Endothelial cell of umbilical vein (primary cell): ENCODE data around the gene CCNG2. TPM values are rescaled to one million over a fixed set of nuclear protein-coding genes. Genes with fewer than 3 reads are reported as not detected.

Experiments
- BruUV-seq: library from RNA; stranded (reverse); fragments of 400-500 nt; replicated peaks from 2 replicates; lab custom pipeline; 2021; lab: Mats Ljungman, UMichigan
- CTCF ChIA-PET: fragments of 300-600, 350-600 bp; sonication (Branson Sonifier 250); formaldehyde crosslinking; loops from one replicate; lab custom pipeline; 2021; ENCODE audit warnings: antibody characterized with exemption, inconsistent platforms; lab: Charles Lee
- POLR2A ChIA-PET: fragments of 300-600, 350-600 bp; sonication (Branson Sonifier 250); formaldehyde crosslinking; loops from one replicate; lab custom pipeline; 2021; ENCODE audit warnings: antibody characterized with exemption, inconsistent platforms; lab: Charles Lee
- DNase-seq: peaks from one replicate; pipeline ENCODE4 v3.0.0-alpha.2; 2011; ENCODE audit warnings: low read depth, low spot score
- FAIRE-seq: peaks from 2 replicates; lab custom pipeline; 2011; peaks lifted over from hg19 to GRCh38; lab: Jason Lieb, UNC
- H2AFZ ChIP-seq: 2 replicates; pipeline ENCODE4 v1.6.0; 2012; ENCODE audit warnings: low read depth, low read length, control low read depth, inconsistent platforms
- H3K27ac ChIP-seq: 2 replicates; pipeline ENCODE4 v1.5.1; 2011; ENCODE audit warnings: low read depth, mild to moderate bottlenecking, control low read depth, low read length, moderate library complexity; ENCODE audit not compliant: insufficient read depth
- H3K27me3 ChIP-seq, 2 experiments: 2 replicates each; pipeline versions ENCODE4 v1.6.0 to v1.6.1; 2011; ENCODE audit warnings: low read length in 2 of 2, mixed read lengths in 1 of 2; ENCODE audit not compliant: control insufficient read depth in 2 of 2, insufficient read depth in 2 of 2
- H3K36me3 ChIP-seq, 2 experiments: 2 replicates in 1 of 2; 3 replicates in 1 of 2; pipeline ENCODE4 v1.5.1; 2011; ENCODE audit warnings: low read length in 2 of 2, mild to moderate bottlenecking in 1 of 2, moderate library complexity in 1 of 2; ENCODE audit not compliant: control insufficient read depth in 2 of 2, insufficient read depth in 2 of 2; ENCODE audit errors: extremely low read depth in 1 of 2
- H3K4me1 ChIP-seq: 3 replicates; pipeline ENCODE4 v1.5.1; 2011; ENCODE audit warnings: mild to moderate bottlenecking, low read length; ENCODE audit not compliant: control insufficient read depth, insufficient read depth; ENCODE audit errors: extremely low read depth
- H3K4me2 ChIP-seq: 2 replicates; pipeline ENCODE4 v1.6.1; 2011; ENCODE audit warnings: low read length, control low read depth, mixed read lengths; ENCODE audit not compliant: insufficient read depth
- H3K4me3 ChIP-seq, 3 experiments: fragments of 200-600 bp in 1 of 3; sonication (generic), shearing (Covaris generic) in 1 of 3; replicated peaks in 1 of 3; 2 replicates each; pipeline ENCODE4 v1.5.1; 2011 to 2016; ENCODE audit warnings: control low read depth in 3 of 3, low read length in 3 of 3, mild to moderate bottlenecking in 2 of 3, inconsistent platforms in 1 of 3, low read depth in 1 of 3, moderate library complexity in 1 of 3; ENCODE audit not compliant: insufficient read depth in 1 of 3
- H3K79me2 ChIP-seq: 2 replicates; pipeline ENCODE4 v1.6.0; 2012; ENCODE audit warnings: low read length, inconsistent platforms; ENCODE audit not compliant: control insufficient read depth, insufficient read depth
- H3K9ac ChIP-seq: replicated peaks from 2 replicates; pipeline ENCODE3; 2011; ENCODE audit warnings: low read length, control low read depth; ENCODE audit not compliant: insufficient read depth; ENCODE audit errors: extremely low read depth
- H3K9me1 ChIP-seq: replicated peaks from 3 replicates; pipeline ENCODE4 v1.6.0; 2011; ENCODE audit warnings: mild to moderate bottlenecking, low read length; ENCODE audit not compliant: control insufficient read depth, insufficient read depth; ENCODE audit errors: extremely low read depth
- H3K9me3 ChIP-seq: replicated peaks from 2 replicates; pipeline ENCODE4 v1.5.1; 2012; ENCODE audit warnings: low read length, inconsistent platforms; ENCODE audit not compliant: control insufficient read depth, insufficient read depth
- H4K20me1 ChIP-seq: replicated peaks from 2 replicates; pipeline ENCODE3; 2011; ENCODE audit warnings: mild to moderate bottlenecking, low read length; ENCODE audit not compliant: control insufficient read depth, insufficient read depth; ENCODE audit errors: extremely low read depth
- EZH2 ChIP-seq: IDR thresholded peaks from 2 replicates; pipeline ENCODE4 v1.6.1; 2012; ENCODE audit warnings: borderline replicate concordance, low read depth, mild to moderate bottlenecking, moderate library complexity, low read length, inconsistent platforms; ENCODE audit not compliant: severe bottlenecking
- FOS ChIP-seq: IDR thresholded peaks from 2 replicates; pipeline ENCODE4 v1.6.1; 2011; ENCODE audit warnings: mild to moderate bottlenecking, low read length, moderate library complexity, borderline replicate concordance; ENCODE audit not compliant: insufficient read depth
- GATA2 ChIP-seq: IDR thresholded peaks from 2 replicates; pipeline ENCODE4 v1.7.0; 2011; ENCODE audit warnings: low read depth, mild to moderate bottlenecking, moderate library complexity, mixed read lengths, low read length; ENCODE audit not compliant: insufficient read length, insufficient read depth
- JUN ChIP-seq: IDR thresholded peaks from 2 replicates; pipeline ENCODE4 v1.6.1; 2011; ENCODE audit warnings: borderline replicate concordance, low read depth; ENCODE audit not compliant: insufficient read length, insufficient read depth
- MYC ChIP-seq: IDR thresholded peaks from one replicate; pipeline ENCODE4 v1.6.1; 2011; ENCODE audit warnings: mild to moderate bottlenecking, low read depth, low read length
- POLR2A ChIP-seq: IDR thresholded peaks from 2 replicates; pipeline ENCODE4 v1.6.1; 2012; ENCODE audit warnings: low read depth, mild to moderate bottlenecking, control low read depth, low read length
- POLR2AphosphoS5 ChIP-seq: IDR thresholded peaks from 2 replicates; pipeline ENCODE4 v1.6.1; 2012; ENCODE audit warnings: low read depth, mild to moderate bottlenecking, control low read depth, low read length, moderate library complexity; ENCODE audit not compliant: insufficient read depth
- dilution Hi-C: fragments of 300-500 bp; cut with MboI; formaldehyde crosslinking; loops from one replicate; pipeline ENCODE4 v1.15.0; 2019; ENCODE audit warnings: low sequenced_read_pairs; ENCODE audit not compliant: extremely low pct_ligation_motif_present
- intact Hi-C: fragments of 100-400 bp; cut with micrococcal nuclease; formaldehyde crosslinking; loops from one replicate; pipeline ENCODE4 v1.10.0; 2022
- polyA plus RNA-seq, 4 experiments: library from polyadenylated mRNA; depleted of rRNA in 3 of 4; stranded (reverse) in 3 of 4; unstranded in 1 of 4; fragments of >200 nt; gene quantifications; 2 replicates each; pipeline versions ENCODE4 v1.2.1 to v1.2.3, GENCODE V29; 2011 to 2012; ENCODE audit warnings: missing spikeins in 1 of 4
- total RNA-seq: library from RNA; stranded (reverse); gene quantifications from 2 replicates; pipeline ENCODE4 v1.2.3, GENCODE V29; 2021
- TF ChIP-seq, protein P1 (sequence below): IDR thresholded peaks from 2 replicates; pipeline ENCODE4 v1.6.1; 2011; ENCODE audit not compliant: insufficient read depth, insufficient read length
- TF ChIP-seq, protein P2 (sequence below), 2 donors: IDR thresholded peaks; 1 replicate in 1 of 2; 2 replicates in 1 of 2; pipeline ENCODE4 v1.5.1; 2011; ENCODE audit warnings: low read length in 2 of 2, mild to moderate bottlenecking in 2 of 2, moderate library complexity in 2 of 2, control low read depth in 1 of 2, inconsistent platforms in 1 of 2, low read depth in 1 of 2; ENCODE audit not compliant: insufficient read depth in 1 of 2; ENCODE audit errors: extremely low read depth in 1 of 2

The CCNG2 gene
- total and polyA plus RNA-seq, 2 donors (not counting 3 experiments of a cell fraction or from before 2014, with no cell fraction given), result 7.9 to 28.3 TPM

DNA sequence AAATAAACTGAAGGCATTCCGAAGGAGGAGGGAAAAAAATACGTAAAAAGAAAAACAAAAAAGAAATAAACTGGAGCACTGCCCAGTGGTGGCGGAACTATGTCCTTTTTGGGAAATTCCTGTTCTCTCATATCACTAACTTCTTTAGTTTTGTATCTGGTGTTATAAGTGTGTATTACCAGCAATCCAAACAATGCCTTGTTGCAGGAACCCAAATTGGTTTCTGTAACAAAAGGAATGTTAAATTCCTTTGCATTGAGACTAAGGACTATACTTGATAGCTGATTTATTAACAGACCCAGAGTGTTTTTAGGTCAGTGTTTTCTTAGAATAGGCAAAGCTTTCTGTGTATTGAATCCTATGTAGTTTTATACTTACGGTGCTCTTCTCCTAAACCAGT, 6.6 kb downstream of the CCNG2 start:
- Histone ChIP-seq H3K27ac (no peak overlapping the region), H2AFZ (no peak overlapping the region), H3K4me2 (no peak overlapping the region), H3K27me3 (no peaks in the 10 kb centered on the region), H3K36me3 (peaks cover 10 to 24% of the 10 kb centered on the region in 2 experiments), H3K4me1 (peaks cover 5% of the 10 kb centered on the region), H3K9me1 (no peaks in the 10 kb centered on the region), H3K79me2 (no peaks in the 10 kb centered on the region), H3K9ac (no peak overlapping the region), H4K20me1 (no peaks in the 10 kb centered on the region), H3K9me3 (no peaks in the 10 kb centered on the region), H3K4me3 (no peak overlapping the region)
- no peak for DNase-seq
- no peak for FAIRE-seq
- TF ChIP-seq EZH2, result no peak
- TF ChIP-seq, protein P1, sequence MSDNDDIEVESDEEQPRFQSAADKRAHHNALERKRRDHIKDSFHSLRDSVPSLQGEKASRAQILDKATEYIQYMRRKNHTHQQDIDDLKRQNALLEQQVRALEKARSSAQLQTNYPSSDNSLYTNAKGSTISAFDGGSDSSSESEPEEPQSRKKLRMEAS, result no peak
- no peak for TF ChIP-seq FOS
- TF ChIP-seq, protein P2, sequence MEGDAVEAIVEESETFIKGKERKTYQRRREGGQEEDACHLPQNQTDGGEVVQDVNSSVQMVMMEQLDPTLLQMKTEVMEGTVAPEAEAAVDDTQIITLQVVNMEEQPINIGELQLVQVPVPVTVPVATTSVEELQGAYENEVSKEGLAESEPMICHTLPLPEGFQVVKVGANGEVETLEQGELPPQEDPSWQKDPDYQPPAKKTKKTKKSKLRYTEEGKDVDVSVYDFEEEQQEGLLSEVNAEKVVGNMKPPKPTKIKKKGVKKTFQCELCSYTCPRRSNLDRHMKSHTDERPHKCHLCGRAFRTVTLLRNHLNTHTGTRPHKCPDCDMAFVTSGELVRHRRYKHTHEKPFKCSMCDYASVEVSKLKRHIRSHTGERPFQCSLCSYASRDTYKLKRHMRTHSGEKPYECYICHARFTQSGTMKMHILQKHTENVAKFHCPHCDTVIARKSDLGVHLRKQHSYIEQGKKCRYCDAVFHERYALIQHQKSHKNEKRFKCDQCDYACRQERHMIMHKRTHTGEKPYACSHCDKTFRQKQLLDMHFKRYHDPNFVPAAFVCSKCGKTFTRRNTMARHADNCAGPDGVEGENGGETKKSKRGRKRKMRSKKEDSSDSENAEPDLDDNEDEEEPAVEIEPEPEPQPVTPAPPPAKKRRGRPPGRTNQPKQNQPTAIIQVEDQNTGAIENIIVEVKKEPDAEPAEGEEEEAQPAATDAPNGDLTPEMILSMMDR (IDR thresholded peaks at IDR 0.05; ENCODE audit: extremely low read depth in 1 of 2, insufficient read depth in 1 of 2, low read depth in 1 of 2, low read length in 2 of 2), result no peak
- no peak for TF ChIP-seq POLR2A
- TF ChIP-seq MYC, result no peak
- TF ChIP-seq POLR2AphosphoS5, result no peak
- TF ChIP-seq GATA2, result no peak
- TF ChIP-seq JUN, result no peak
- dilution Hi-C loops, result no loop called here
- CTCF ChIA-PET, result interaction anchor here (1.0 to 1.3 kb wide), 3 partner anchors 8 to 68 kb away, joined by 3 to 4 read pairs (median 3); no protein-coding TSS in a partner anchor
- intact Hi-C loops, result no loop called here
- POLR2A ChIA-PET, result no interaction called here
- no TSS peak for BruUV-seq
